Erythroblast (primary cell): ENCODE data around the gene FBXO48.

ENCODE experiments used
- GATA1 ChIP-seq: IDR thresholded peaks from 2 replicates; pipeline ENCODE4 v1.6.1; 2011; ENCODE audit warnings: low read depth, mild to moderate bottlenecking, control low read depth, low read length, moderate library complexity
- POLR2A ChIP-seq: IDR thresholded peaks from 2 replicates; pipeline ENCODE4 v1.6.1; 2011; ENCODE audit warnings: mild to moderate bottlenecking, low read length

GRCh38 chr2:68412127-68412819 lies 54.8 kb downstream of the FBXO48 start:
- no peak for TF ChIP-seq POLR2A
- no peak for TF ChIP-seq GATA1
